Astrocyte (in vitro differentiated cells and primary cell): ENCODE measurements around the gene NDFIP1. TPM values are rescaled to one million over a fixed set of nuclear protein-coding genes. Genes with fewer than 3 reads are reported as not detected.
"Not testable (repeated sequence)": the region's sequence is repeated elsewhere in the genome, so short reads cannot be mapped to it uniquely, and the experiment has no call there.

ENCODE experiments used
- DNase-seq: peaks from one replicate; pipeline ENCODE4 v3.0.0-alpha.2; 2010; ENCODE audit warnings: low read depth
- FAIRE-seq: peaks from 2 replicates; lab custom pipeline; 2011; peaks lifted over from hg19 to GRCh38; lab: Jason Lieb, UNC
- H2AFZ ChIP-seq: 2 replicates; pipeline ENCODE4 v1.6.0; 2012; ENCODE audit warnings: low read depth, low read length, inconsistent platforms
- H3K27ac ChIP-seq: 2 replicates; pipeline ENCODE4 v1.5.1; 2011; ENCODE audit warnings: low read depth, low read length, inconsistent platforms
- H3K27me3 ChIP-seq: 2 replicates; pipeline ENCODE4 v1.6.0; 2011; ENCODE audit warnings: low read length, inconsistent platforms; ENCODE audit not compliant: insufficient read depth
- H3K36me3 ChIP-seq: 2 replicates; pipeline ENCODE4 v1.5.1; 2011; ENCODE audit warnings: low read length, inconsistent platforms; ENCODE audit not compliant: insufficient read depth
- H3K4me1 ChIP-seq: 2 replicates; pipeline ENCODE4 v1.5.1; 2011; ENCODE audit warnings: low read length, inconsistent platforms; ENCODE audit not compliant: insufficient read depth
- H3K4me2 ChIP-seq: 2 replicates; pipeline ENCODE4 v1.6.0; 2012; ENCODE audit warnings: low read length, inconsistent platforms
- H3K4me3 ChIP-seq: 2 replicates; pipeline ENCODE4 v1.5.1; 2011; ENCODE audit warnings: low read depth, mild to moderate bottlenecking, low read length, inconsistent platforms; ENCODE audit not compliant: insufficient read depth
- H3K79me2 ChIP-seq: 2 replicates; pipeline ENCODE4 v1.6.0; 2012; ENCODE audit warnings: mild to moderate bottlenecking, low read length, inconsistent platforms; ENCODE audit not compliant: insufficient read depth
- H3K9ac ChIP-seq: 2 replicates; pipeline ENCODE4 v1.6.0; 2012; ENCODE audit warnings: mild to moderate bottlenecking, low read length, inconsistent platforms
- H3K9me3 ChIP-seq: 2 replicates; pipeline ENCODE4 v1.5.1; 2012; ENCODE audit warnings: low read depth, mild to moderate bottlenecking, low read length, inconsistent platforms; ENCODE audit not compliant: insufficient read depth
- H4K20me1 ChIP-seq: 2 replicates; pipeline ENCODE4 v1.6.0; 2012; ENCODE audit warnings: low read length, inconsistent platforms; ENCODE audit not compliant: insufficient read depth
- H3K27ac Mint-ChIP-seq: one replicate; pipeline ENCODE4 v1.8.0; 2021; ENCODE audit warnings: mild to moderate bottlenecking, mixed read lengths; ENCODE audit not compliant: unreplicated experiment
- H3K27me3 Mint-ChIP-seq: one replicate; pipeline ENCODE4 v1.8.0; 2021; ENCODE audit warnings: low read depth, mixed read lengths; ENCODE audit not compliant: unreplicated experiment
- H3K36me3 Mint-ChIP-seq: one replicate; pipeline ENCODE4 v1.8.0; 2021; ENCODE audit warnings: low read depth, mixed read lengths; ENCODE audit not compliant: unreplicated experiment
- H3K4me1 Mint-ChIP-seq: one replicate; pipeline ENCODE4 v1.8.0; 2021; ENCODE audit warnings: low read depth, mixed read lengths; ENCODE audit not compliant: unreplicated experiment
- H3K4me3 Mint-ChIP-seq: one replicate; pipeline ENCODE4 v1.8.0; 2021; ENCODE audit warnings: mild to moderate bottlenecking, moderate library complexity, mixed read lengths; ENCODE audit not compliant: unreplicated experiment
- H3K9me3 Mint-ChIP-seq: one replicate; pipeline ENCODE4 v1.8.0; 2021; ENCODE audit warnings: mild to moderate bottlenecking, mixed read lengths; ENCODE audit not compliant: unreplicated experiment
- EZH2 ChIP-seq: IDR thresholded peaks from 2 replicates; pipeline ENCODE4 v1.6.1; 2012; ENCODE audit warnings: mild to moderate bottlenecking, low read length, inconsistent platforms; ENCODE audit not compliant: insufficient read depth
- total RNA-seq: library from RNA; stranded (reverse); gene quantifications from 2 replicates; pipeline ENCODE4 v1.2.1, GENCODE V29; 2021
- TF ChIP-seq, protein P1 (sequence below): IDR thresholded peaks from 2 replicates; pipeline ENCODE4 v1.5.1; 2011; ENCODE audit warnings: low read depth, mild to moderate bottlenecking, inconsistent platforms, low read length, moderate library complexity; ENCODE audit not compliant: insufficient read depth

NDFIP1 gene
- total RNA-seq, 1 donor from 2014 or later: 56.8 TPM

DNA sequence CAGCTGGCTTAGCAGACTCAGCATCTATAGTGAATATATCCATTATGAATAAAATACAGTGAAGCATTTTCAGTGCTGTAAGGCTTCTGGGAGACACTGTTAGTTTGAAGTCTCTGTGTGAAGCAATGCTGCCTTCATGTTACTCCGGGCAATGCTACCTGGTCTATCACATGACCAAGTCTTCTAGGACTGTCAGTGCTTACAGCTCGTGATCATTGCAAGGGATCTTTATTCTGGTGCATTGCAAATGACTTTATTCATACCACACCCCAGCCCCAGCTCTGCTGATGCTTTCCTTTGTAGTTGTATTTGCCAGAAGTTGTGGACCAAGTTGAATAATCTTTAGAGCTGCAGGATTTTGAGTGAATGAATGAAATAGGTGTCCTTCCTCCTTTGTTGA is 21.9 kb upstream of the NDFIP1 start:
- DNase-seq: no peak

GRCh38 chr5:142087920-142088679 is 20.5 kb upstream of the NDFIP1 start:
- DNase-seq: no peak
- Histone ChIP-seq H4K20me1 (no peaks in the 10 kb centered on the region), H3K79me2 (no peaks in the 10 kb centered on the region), H3K27me3 (peaks cover 8% of the 10 kb centered on the region), H3K36me3 (no peaks in the 10 kb centered on the region), H3K27ac (no peak overlapping the region), H3K4me2 (no peak overlapping the region), H3K4me3 (no peak overlapping the region), H3K9ac (no peak overlapping the region), H3K4me1 (no peaks in the 10 kb centered on the region), H3K9me3 (no peaks in the 10 kb centered on the region), H2AFZ (no peak overlapping the region)
- Mint-ChIP-seq H3K27ac (no peak overlapping the region), H3K27me3 (no peaks in the 10 kb centered on the region), H3K36me3 (no peaks in the 10 kb centered on the region), H3K4me1 (peaks cover 7% of the 10 kb centered on the region), H3K9me3 (peaks cover 3% of the 10 kb centered on the region), H3K4me3 (no peak overlapping the region)
- no peak for FAIRE-seq
- TF ChIP-seq, protein P1, sequence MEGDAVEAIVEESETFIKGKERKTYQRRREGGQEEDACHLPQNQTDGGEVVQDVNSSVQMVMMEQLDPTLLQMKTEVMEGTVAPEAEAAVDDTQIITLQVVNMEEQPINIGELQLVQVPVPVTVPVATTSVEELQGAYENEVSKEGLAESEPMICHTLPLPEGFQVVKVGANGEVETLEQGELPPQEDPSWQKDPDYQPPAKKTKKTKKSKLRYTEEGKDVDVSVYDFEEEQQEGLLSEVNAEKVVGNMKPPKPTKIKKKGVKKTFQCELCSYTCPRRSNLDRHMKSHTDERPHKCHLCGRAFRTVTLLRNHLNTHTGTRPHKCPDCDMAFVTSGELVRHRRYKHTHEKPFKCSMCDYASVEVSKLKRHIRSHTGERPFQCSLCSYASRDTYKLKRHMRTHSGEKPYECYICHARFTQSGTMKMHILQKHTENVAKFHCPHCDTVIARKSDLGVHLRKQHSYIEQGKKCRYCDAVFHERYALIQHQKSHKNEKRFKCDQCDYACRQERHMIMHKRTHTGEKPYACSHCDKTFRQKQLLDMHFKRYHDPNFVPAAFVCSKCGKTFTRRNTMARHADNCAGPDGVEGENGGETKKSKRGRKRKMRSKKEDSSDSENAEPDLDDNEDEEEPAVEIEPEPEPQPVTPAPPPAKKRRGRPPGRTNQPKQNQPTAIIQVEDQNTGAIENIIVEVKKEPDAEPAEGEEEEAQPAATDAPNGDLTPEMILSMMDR: no peak
- TF ChIP-seq EZH2: no peak

More for the DNA sequence above, 21.9 kb upstream of the NDFIP1 start:
- Histone ChIP-seq H2AFZ (no peak overlapping the region), H3K4me3 (no peak overlapping the region), H3K4me1 (no peaks in the 10 kb centered on the region), H3K27ac (no peak overlapping the region), H3K27me3 (peaks cover 14% of the 10 kb centered on the region), H3K4me2 (no peak overlapping the region), H3K9ac (no peak overlapping the region), H4K20me1 (no peaks in the 10 kb centered on the region), H3K9me3 (no peaks in the 10 kb centered on the region), H3K36me3 (no peaks in the 10 kb centered on the region), H3K79me2 (no peaks in the 10 kb centered on the region)
- FAIRE-seq: no peak
- H3K4me1 Mint-ChIP-seq: peaks cover 7% of the 10 kb centered on the region
- peaks cover 3% of the 10 kb centered on the region for H3K9me3 Mint-ChIP-seq
- TF ChIP-seq, protein P1: no peak
- TF ChIP-seq EZH2: no peak
- no peak overlapping the region for H3K27ac Mint-ChIP-seq
- H3K27me3 Mint-ChIP-seq: peaks cover 3% of the 10 kb centered on the region
- H3K4me3 Mint-ChIP-seq: no peak overlapping the region
- H3K36me3 Mint-ChIP-seq: no peaks in the 10 kb centered on the region

DNA sequence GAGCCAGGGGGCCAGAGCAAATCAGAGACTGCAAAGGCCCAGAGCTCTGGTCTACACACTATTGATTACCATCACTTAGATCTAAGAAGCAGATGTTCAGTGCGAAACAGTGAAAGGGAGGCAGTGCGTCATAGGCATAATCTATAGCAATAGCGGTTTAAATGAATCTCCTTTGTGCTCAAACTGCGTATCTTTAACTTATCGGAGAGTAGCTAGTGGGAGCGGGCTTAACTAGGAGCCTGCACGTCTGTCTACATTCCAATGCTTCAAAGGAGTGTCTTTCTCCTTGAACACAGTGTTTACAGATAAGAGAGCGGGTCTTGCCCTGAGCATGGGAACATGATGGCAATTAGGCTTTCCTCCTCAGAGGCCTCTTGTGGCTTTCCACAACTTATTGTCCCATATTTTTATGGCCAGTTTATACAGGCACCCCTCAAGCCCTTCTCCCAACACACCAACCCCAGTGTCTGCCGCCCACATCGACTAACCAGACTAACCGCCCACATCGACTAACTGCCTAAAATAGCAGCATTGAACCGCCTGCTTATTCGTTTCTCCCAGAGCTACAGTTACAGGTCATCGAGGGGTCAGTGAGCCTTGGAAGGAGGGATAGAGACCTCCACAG is 19.6 kb upstream of the NDFIP1 start:
- H3K4me3 Mint-ChIP-seq: peak overlapping the region; percentile 29
- not testable (repeated sequence) for H3K27ac ChIP-seq, H3K9ac ChIP-seq, H3K27me3 Mint-ChIP-seq, H3K4me1 ChIP-seq, H3K4me2 ChIP-seq, H3K27me3 ChIP-seq, DNase-seq, H3K4me1 Mint-ChIP-seq, H4K20me1 ChIP-seq, H3K4me3 ChIP-seq, H3K36me3 Mint-ChIP-seq, H3K9me3 Mint-ChIP-seq, H3K36me3 ChIP-seq, H3K9me3 ChIP-seq, FAIRE-seq, H3K27ac Mint-ChIP-seq, H3K79me2 ChIP-seq, H2AFZ ChIP-seq
